Esophagus muscularis mucosa (tissue), 4 donors: ENCODE data around the gene GABRR2.

Source experiments
- CTCF ChIP-seq, 3 experiments: fragments of 200-600 bp in 2 of 3; fragments of 450-650 bp in 1 of 3; sonication (generic) in 2 of 3; IDR thresholded peaks; one replicate each; pipeline ENCODE4 v1.5.1; 2017 to 2019; ENCODE audit warnings: antibody characterized with exemption in 3 of 3, mild to moderate bottlenecking in 2 of 3, moderate library complexity in 1 of 3
- EP300 ChIP-seq: sonication (generic); formaldehyde crosslinking; IDR thresholded peaks from one replicate; pipeline ENCODE4 v1.6.1; 2017; ENCODE audit warnings: antibody characterized with exemption
- POLR2A ChIP-seq: fragments of 450-650 bp; IDR thresholded peaks from one replicate; pipeline ENCODE4 v1.6.1; 2017; ENCODE audit warnings: antibody characterized with exemption, moderate library complexity, mild to moderate bottlenecking, low read depth
- POLR2AphosphoS5 ChIP-seq, 2 donors: sonication (generic); formaldehyde crosslinking; IDR thresholded peaks; one replicate each; pipeline ENCODE4 v1.6.1; 2017; ENCODE audit warnings: antibody characterized with exemption in 2 of 2

- TF ChIP-seq CTCF (IDR thresholded peaks at IDR 0.05): no peak
- TF ChIP-seq POLR2AphosphoS5 (IDR thresholded peaks at IDR 0.05): no peak
- no peak for TF ChIP-seq POLR2A
- no peak for TF ChIP-seq EP300
Observed at GRCh38 chr6:89291256-89291819, 23.8 kb downstream of the GABRR2 start.
